ENCODE data around the gene RFX4.

The RFX4 gene

GRCh38 chr12:106757623-106758348 is 175.0 kb downstream of the RFX4 start:
- no peak overlapping the region for H3K4me3 ChIP-seq (ENCODE audit: low read depth, low read length)
- TF ChIP-seq CTCF (conservative IDR thresholded peaks at IDR 0.05; ENCODE audit: low read depth, low read length), result no peak

GRCh38 chr12:106758349-106759110 is 175.7 kb downstream of the RFX4 start:
- no peak for TF ChIP-seq CTCF (conservative IDR thresholded peaks at IDR 0.05; ENCODE audit: low read depth, low read length)
- H3K4me3 ChIP-seq (ENCODE audit: low read depth, low read length), result no peak overlapping the region
- DNase-seq (ENCODE audit: low read depth), result no peak

More at GRCh38 chr12:106757623-106758348, 175.0 kb downstream of the RFX4 start:
- DNase-seq (ENCODE audit: low read depth), result no peak

GRCh38 chr12:106759526-106760183 is 176.9 kb downstream of the RFX4 start:
- TF ChIP-seq CTCF (conservative IDR thresholded peaks at IDR 0.05; ENCODE audit: low read depth, low read length), result no peak
- H3K4me3 ChIP-seq (ENCODE audit: low read depth, low read length), result no peak overlapping the region
- no peak for DNase-seq (ENCODE audit: low read depth)

- peak; percentile 57 for DNase-seq (ENCODE audit: low read depth)
- TF ChIP-seq CTCF (conservative IDR thresholded peaks at IDR 0.05; ENCODE audit: low read depth, low read length), result no peak
- no peak overlapping the region for H3K4me3 ChIP-seq (ENCODE audit: low read depth, low read length)
Observed at GRCh38 chr12:106760184-106760531, 177.4 kb downstream of the RFX4 start.

GRCh38 chr12:106764220-106764619 is 181.4 kb downstream of the RFX4 start:
- no peak for DNase-seq (ENCODE audit: low read depth)
- no peak overlapping the region for H3K4me3 ChIP-seq (ENCODE audit: low read depth, low read length)
- no peak for TF ChIP-seq CTCF (conservative IDR thresholded peaks at IDR 0.05; ENCODE audit: low read depth, low read length)

GRCh38 chr12:106764738-106765137 is 181.9 kb downstream of the RFX4 start:
- H3K4me3 ChIP-seq (ENCODE audit: low read depth, low read length), result no peak overlapping the region
- TF ChIP-seq CTCF (conservative IDR thresholded peaks at IDR 0.05; ENCODE audit: low read depth, low read length), result peak; percentile 41
- peak; percentile 59 for DNase-seq (ENCODE audit: low read depth)
